ENCODE data around the gene KXD1.

- TF ChIP-seq CTCF (IDR thresholded peaks at IDR 0.05) (no peak), POLR2AphosphoS5 (IDR thresholded peaks at IDR 0.05) (no peak), POLR2A (IDR thresholded peaks at IDR 0.05) (no peak)
Observed at GRCh38 chr19:18594824-18595373, 37.2 kb downstream of the KXD1 start.

All from sigmoid colon (tissue), 4 donors.